ENCODE data around the gene LTBP1.
"Not testable (repeated sequence)": the region's sequence is repeated elsewhere in the genome, so short reads cannot be mapped to it uniquely, and the experiment has no call there.

The LTBP1 gene

DNA sequence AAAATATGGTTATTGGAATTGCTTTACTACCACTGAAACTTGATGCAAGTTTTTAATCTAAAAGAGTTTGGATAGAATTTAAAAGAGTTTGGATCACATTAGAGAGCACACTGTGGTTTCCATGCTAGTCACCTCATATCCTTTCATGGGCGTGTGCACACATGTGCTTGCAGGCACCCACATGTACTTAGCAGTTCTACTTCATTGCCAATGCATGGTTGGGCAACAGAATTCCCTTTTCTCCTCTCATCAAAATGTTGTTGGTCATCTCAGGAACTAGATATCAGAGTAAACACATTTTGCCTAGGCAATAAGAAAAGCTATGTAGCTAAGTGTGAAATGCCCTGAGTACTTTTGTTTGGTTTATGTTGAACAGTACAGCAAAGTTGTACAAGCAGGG is 275.6 kb downstream of the LTBP1 start:
- no peak for DNase-seq (ENCODE audit: low read depth)

GRCh38 chr2:33223856-33224255 is 277.1 kb downstream of the LTBP1 start:
- DNase-seq (ENCODE audit: low read depth), result no peak

GRCh38 chr2:33225350-33225749 is 278.6 kb downstream of the LTBP1 start:
- no peak for DNase-seq (ENCODE audit: low read depth)

DNA sequence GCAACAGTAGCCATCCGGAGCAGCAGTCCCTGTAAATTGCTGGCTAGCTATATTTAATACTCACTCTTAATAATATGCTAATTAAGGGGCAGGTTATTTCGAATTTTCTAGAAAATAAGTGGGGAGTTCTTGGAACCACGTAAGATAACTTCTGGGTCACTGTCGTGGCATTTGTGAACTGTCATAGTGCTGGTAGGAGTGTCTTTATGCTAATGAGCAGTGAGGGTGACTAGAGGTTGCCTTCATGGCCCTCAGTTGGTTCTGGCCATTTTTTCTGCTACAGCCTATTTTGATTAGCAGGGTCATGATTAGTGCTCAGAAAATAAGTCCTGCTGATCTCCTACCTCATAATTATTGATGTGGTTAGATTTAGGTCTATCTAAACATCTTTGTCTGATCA is 279.8 kb downstream of the LTBP1 start:
- DNase-seq (ENCODE audit: low read depth), result no peak

DNA sequence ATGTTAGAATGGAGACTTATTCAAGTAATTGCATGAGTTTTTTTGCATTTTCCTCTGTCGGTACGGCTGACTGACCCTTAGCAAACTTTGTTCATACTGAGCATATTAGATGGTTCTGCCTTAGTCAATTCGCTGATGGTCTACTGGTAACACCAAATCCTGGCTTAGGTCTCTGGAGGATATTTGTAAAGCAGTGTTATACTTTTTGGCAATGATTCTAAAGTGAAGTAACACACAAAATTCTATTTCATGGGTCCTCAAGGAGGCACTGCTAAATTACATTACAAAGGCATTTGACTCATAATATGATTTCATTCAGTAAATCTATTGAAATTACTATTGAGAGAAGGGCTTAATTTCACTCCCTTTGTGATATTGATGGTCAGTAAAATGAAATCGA is 282.9 kb downstream of the LTBP1 start:
- no peak for DNase-seq (ENCODE audit: low read depth)

DNA sequence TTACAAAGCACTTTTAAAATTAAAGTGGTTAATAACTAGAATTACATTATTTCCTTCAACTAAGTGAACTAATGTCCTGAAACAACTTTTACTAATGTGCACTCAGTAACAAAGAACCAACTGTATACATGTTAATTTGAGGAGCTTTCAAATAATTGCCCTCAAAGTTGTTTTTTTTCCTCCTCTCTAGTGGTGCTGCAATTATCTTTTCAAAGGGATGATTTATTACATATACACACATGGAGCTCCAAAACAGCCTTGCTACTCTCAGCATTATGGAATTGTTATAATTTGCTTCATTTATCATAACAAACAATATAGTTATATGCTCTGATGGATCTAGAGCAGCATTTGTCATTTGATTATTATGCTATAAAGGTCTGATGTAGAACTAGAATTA is 283.4 kb downstream of the LTBP1 start:
- DNase-seq (ENCODE audit: low read depth), result no peak

GRCh38 chr2:33230842-33231241 is 284.1 kb downstream of the LTBP1 start:
- DNase-seq (ENCODE audit: low read depth), result no peak

GRCh38 chr2:33235559-33235958 is 288.8 kb downstream of the LTBP1 start:
- DNase-seq (ENCODE audit: low read depth), result not testable (repeated sequence)

DNA sequence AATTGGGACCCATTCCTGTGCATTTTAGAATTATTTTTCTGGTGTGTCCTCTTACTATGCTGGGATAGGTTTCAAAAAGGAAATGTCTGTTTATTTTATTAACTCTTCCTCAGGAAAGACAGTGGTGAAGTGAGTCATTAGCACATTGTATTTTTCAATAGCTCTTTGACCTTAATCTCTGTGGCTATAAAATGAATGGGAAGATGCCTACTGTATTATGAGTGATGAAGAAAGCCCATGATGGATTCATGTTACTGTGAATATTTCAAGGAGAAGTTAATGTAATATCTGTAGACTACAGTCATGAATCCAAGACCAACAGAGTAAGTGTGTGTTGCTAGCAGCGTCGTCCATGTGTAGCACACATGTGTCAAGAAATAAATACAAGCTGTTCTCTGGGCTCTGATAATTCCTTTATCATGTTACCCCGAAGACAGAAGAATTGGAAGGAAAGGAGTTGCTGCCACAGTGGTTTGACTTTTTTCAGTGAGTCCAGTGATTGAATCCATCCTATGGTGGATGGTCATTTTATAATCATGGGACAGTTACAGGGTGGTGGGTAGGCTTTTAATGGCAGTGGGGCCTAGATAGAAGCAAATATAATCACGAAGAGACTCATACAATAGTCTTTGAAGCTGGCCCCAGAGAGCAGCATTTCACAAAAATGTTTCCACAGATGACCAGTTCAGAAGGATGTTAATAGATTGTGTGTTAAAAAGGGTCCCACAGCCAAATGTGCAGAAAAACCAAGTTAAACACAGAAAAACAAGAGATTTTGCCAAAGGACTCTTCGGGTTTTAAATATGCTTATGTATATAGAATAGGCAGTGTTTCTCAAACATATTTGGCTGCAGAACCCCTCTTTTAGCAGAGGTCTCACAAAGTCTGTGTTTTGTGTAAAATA is 290.0 kb downstream of the LTBP1 start:
- no peak for DNase-seq (ENCODE audit: low read depth)

GRCh38 chr2:33238111-33238510 is 291.4 kb downstream of the LTBP1 start:
- no peak for DNase-seq (ENCODE audit: low read depth)

DNA sequence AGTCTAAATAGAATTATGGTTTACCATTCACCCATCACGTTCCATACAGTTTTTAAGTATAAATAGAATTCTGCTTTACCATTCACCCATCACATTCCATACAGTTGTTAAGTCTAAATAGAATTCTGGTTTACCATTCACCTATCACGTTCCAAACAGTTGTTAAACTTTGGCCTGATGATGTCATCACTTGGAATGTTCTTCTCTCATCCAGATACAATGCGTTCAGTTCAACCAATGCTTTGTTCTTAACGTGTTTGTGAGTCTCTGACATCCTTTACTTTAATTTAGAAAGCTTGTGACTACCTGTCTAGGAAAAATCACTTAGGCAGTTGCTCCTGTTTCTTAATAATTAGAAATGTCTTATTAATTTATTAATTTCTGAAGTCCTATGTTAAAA is 293.4 kb downstream of the LTBP1 start:
- no peak for DNase-seq (ENCODE audit: low read depth)

DNA sequence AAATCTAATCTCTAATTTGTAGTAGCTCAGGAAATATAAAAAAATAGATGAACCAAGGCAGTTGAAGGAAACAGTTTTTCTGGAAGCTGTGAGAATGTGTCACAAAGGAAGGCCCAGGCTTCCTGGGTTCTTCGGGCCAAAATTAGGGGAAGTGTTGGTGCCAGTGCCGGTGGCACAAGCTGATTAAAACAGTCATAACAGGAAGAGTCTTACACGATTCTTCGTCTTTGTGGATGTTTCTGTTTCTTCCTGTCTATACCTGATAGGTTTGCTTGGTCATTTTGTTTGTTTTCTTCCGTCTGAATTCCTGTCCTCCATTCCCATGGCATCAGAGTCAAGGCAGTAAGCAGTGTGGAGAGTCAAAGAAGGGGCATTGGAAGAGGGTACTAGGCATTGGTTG is 294.3 kb downstream of the LTBP1 start:
- no peak for DNase-seq (ENCODE audit: low read depth)

DNA sequence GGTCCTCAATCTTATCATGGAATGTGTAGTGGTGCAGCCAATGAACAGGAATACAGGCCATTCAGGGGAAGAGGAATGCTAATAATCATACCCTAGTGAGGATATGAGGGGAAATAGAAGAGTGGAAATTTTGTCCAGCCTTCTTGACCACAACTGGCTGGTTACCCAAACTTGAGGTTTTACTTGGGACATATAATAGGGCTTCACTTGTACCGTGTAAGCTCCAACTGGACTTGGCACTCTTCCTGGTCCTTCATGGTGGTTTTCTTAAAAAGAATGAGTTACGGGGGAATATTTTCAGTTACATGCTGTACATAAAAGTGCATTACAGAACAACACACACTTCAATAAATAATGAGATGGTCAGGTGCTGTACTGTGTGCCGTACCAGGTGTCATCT is 294.8 kb downstream of the LTBP1 start:
- no peak for DNase-seq (ENCODE audit: low read depth)

GRCh38 chr2:33242845-33243244 is 296.1 kb downstream of the LTBP1 start:
- no peak for DNase-seq (ENCODE audit: low read depth)

GRCh38 chr2:33246432-33246831 is 299.7 kb downstream of the LTBP1 start:
- no peak for DNase-seq (ENCODE audit: low read depth)

DNA sequence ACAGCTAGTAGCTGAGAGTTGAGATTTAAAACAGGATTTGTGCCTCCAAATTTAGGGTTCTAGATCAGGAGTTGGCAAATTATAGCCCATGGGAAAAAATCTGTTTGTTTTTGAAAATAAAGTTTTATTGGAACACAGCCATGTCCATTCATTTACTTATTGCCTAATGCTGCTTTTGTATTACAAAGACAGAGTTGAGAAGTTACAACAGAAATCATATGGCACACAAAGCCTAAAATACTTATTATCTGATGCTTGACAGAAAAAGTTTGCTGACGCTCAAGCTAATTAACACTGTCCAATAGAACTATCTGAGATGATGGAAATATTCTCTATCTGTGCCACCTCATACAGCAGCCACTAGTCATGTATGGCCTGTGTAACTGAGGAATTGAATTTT is 300.6 kb downstream of the LTBP1 start:
- no peak for DNase-seq (ENCODE audit: low read depth)

- DNase-seq (ENCODE audit: low read depth), result no peak
Measured at GRCh38 chr2:33250417-33251029, 303.8 kb downstream of the LTBP1 start.

- no peak for DNase-seq (ENCODE audit: low read depth)
Measured at GRCh38 chr2:33256162-33256755, 309.5 kb downstream of the LTBP1 start.

DNA sequence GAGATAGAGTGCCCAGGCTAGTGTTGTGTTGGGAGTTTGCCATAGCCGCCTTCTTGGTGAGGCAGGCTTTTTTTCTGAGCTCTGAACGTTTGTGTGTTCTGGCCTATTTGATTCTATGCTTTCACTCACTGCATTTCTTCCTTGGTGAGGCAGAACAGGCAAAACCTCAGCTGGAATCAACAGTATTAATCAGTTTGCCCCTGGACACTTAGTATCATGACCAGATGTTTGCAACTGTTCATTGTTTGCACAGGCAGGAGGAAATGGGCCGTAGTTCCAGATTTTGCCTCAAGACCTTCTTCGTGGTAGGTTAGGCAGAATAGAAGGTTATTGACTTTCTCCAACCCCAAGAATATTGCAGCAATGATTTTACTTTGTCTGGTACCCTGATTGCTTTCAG is 311.6 kb downstream of the LTBP1 start:
- no peak for DNase-seq (ENCODE audit: low read depth)

- DNase-seq (ENCODE audit: low read depth), result no peak
Measured at GRCh38 chr2:33262097-33262496, 315.3 kb downstream of the LTBP1 start.

GRCh38 chr2:33264766-33265165 is 318.0 kb downstream of the LTBP1 start:
- no peak for DNase-seq (ENCODE audit: low read depth)

DNA sequence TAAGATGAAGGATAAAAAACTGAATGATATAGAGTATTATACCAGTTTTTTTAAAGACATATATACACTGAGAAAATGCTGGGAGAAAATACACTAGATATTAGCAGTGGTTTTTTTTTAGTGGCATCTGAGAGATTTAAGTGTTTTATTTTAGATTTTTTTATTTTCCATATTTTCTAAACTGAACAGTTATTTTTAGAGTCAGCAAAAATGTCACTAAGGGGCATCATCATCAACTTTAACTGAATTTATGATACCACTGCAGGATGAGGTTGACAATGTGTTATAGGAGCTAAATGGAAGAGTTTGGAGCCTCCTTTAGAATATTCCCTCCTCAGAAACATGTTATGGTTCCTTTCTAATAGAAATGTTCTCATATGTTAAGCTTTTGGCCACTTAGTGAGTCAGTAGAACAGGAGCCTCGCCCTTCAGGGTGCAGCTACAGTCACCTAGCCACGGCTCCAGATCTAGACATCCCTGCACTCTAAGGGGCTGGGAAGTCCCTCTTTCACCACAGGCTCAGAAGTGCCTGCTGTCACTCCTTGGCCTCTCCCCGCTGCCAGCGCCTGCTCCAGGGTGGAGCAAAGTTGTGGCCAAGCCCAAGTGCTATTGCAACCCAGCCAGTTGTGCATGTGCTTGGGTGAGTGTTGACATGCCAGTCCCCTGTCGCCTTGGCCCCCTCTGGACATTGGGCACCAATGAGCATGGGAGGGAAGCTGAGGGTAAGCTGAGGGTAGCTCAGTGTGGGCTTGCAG is 319.0 kb downstream of the LTBP1 start:
- no peak for DNase-seq (ENCODE audit: low read depth)

- no peak for DNase-seq (ENCODE audit: low read depth)
Measured at GRCh38 chr2:33266467-33266866, 319.7 kb downstream of the LTBP1 start.

Data from fibroblast of the conjunctiva (primary cell).